Activated naive CD8-positive, alpha-beta T cell treated with anti-CD3 and anti-CD28 coated beads, Interleukin-2, amount 10 ng/mL, durations not matched to agents 7 days and 5 days (primary cell): ENCODE measurements around the gene TUSC2. TPM values are rescaled to one million over a fixed set of nuclear protein-coding genes. Genes with fewer than 3 reads are reported as not detected.
"Not testable (repeated sequence)": the region's sequence is repeated elsewhere in the genome, so short reads cannot be mapped to it uniquely, and the experiment has no call there.

Experiments used
- ATAC-seq: fragments of 150-1000 bp; cut with Tn5 transposase; one replicate; pipeline ENCODE4 v1.10.0; 2021; ENCODE audit warnings: low read depth, moderate library complexity
- POLR2A ChIA-PET: fragments of 350-600 bp; sonication (Branson Sonifier 250); formaldehyde crosslinking; loops from one replicate; lab custom pipeline; 2021; ENCODE audit warnings: antibody characterized with exemption; lab: Charles Lee
- DNase-seq: peaks from one replicate; pipeline ENCODE4 v3.0.0; 2021
- H3K27ac Mint-ChIP-seq: one replicate; pipeline ENCODE4 v1.8.0; 2022; ENCODE audit warnings: mild to moderate bottlenecking, mixed read lengths
- H3K27me3 Mint-ChIP-seq: one replicate; pipeline ENCODE4 v1.8.0; 2022; ENCODE audit warnings: mild to moderate bottlenecking, moderate library complexity, mixed read lengths
- H3K36me3 Mint-ChIP-seq: one replicate; pipeline ENCODE4 v1.8.0; 2021; ENCODE audit warnings: mild to moderate bottlenecking, mixed read lengths
- H3K4me1 Mint-ChIP-seq: one replicate; pipeline ENCODE4 v1.8.0; 2021; ENCODE audit warnings: mixed read lengths
- H3K4me3 Mint-ChIP-seq: one replicate; pipeline ENCODE4 v1.8.0; 2022; ENCODE audit warnings: mild to moderate bottlenecking, moderate library complexity, mixed read lengths
- H3K9me3 Mint-ChIP-seq: one replicate; pipeline ENCODE4 v1.8.0; 2021; ENCODE audit warnings: mixed read lengths
- total RNA-seq, 2 experiments: library from RNA; stranded (reverse); gene quantifications; one replicate each; pipeline ENCODE4 v1.2.3, GENCODE V29; 2021

Gene TUSC2
- total RNA-seq, 2 experiments from 2014 or later = 20.2 to 20.8 TPM

DNA sequence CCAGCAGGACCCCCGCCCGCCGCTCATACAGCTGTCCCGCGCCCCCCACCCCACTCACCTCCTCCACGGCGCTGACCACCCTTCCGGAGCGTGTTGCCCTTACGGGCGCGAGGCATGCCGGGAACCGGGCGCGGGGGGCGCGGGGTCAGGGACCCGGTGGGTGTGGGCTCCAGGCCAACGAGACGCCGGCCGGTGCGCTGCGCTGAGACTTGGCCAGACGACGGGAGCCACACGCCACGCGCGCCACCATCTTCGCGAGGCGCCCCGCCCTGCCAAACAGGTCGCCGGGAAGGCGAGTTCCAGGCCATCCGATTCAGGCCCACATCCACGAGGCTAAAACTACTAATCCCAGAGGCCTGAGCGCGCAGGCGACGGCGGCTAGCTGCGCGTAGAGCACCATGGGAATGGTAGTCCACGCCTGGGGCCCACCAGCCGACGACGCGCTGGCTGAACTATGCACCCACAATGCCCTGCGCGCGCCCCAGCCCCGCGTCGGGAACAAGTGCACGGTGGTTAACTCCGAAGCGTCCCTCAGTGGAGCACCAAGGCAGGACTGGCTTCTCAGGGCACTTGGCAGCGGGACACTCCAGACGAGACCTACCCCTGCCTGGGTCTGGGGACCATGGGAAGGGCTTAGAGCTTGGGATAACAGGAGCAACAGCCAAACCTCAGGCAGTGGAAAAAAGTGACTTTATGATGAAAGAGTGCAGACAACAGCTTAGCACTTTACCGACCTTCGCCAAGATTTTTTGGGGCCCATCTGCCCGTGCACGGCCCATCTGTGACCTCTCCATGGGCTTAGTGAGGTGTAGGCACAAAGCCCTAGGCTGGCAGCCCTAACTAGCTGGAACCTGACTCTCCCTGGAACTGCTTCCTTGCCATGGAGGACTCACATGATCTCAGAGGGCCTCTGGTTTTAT lies 35.6 kb downstream of the TUSC2 start, which contains the start of gene IFRD2:
Gene IFRD2 (minus strand): TSS at position 271 of the 920 bp plus-strand sequence. CDS start 155 bp downstream, at position 116.
- peak; percentile 90 for DNase-seq
- Mint-ChIP-seq H3K27ac (peak within 1 kb of the TSS; percentile 99), H3K4me3 (peak within 1 kb of the TSS; percentile 88), H3K9me3 (no peaks in the 10 kb centered on the region), H3K27me3 (no peaks in the 10 kb centered on the region), H3K36me3 (peaks cover 3% of the 10 kb centered on the region), H3K4me1 (peaks cover 15% of the 10 kb centered on the region)
- POLR2A ChIA-PET = interaction anchor here (0.9 to 2.1 kb wide), 14 partner anchors 11 to 296 kb away, joined by 3 to 19 read pairs (median 4); partner anchors contain the start of genes CYB561D2, LSMEM2, NPRL2 and TUSC2
- peak; percentile 98 for ATAC-seq

- no peak for ATAC-seq
Measured at GRCh38 chr3:50290161-50290641, 37.8 kb downstream of the TUSC2 start.

GRCh38 chr3:50289130-50289529 lies 38.9 kb downstream of the TUSC2 start:
- H3K4me3 Mint-ChIP-seq = no peak overlapping the region

More at GRCh38 chr3:50290161-50290641, 37.8 kb downstream of the TUSC2 start:
- H3K27me3 Mint-ChIP-seq = no peaks in the 10 kb centered on the region
- no peaks in the 10 kb centered on the region for H3K9me3 Mint-ChIP-seq
- no peak overlapping the region for H3K4me3 Mint-ChIP-seq
- H3K4me1 Mint-ChIP-seq = peaks cover 14% of the 10 kb centered on the region
- H3K27ac Mint-ChIP-seq = peak overlapping the region; percentile 42
- H3K36me3 Mint-ChIP-seq = peaks cover 2% of the 10 kb centered on the region
- POLR2A ChIA-PET = no interaction called here
- DNase-seq = no peak

DNA sequence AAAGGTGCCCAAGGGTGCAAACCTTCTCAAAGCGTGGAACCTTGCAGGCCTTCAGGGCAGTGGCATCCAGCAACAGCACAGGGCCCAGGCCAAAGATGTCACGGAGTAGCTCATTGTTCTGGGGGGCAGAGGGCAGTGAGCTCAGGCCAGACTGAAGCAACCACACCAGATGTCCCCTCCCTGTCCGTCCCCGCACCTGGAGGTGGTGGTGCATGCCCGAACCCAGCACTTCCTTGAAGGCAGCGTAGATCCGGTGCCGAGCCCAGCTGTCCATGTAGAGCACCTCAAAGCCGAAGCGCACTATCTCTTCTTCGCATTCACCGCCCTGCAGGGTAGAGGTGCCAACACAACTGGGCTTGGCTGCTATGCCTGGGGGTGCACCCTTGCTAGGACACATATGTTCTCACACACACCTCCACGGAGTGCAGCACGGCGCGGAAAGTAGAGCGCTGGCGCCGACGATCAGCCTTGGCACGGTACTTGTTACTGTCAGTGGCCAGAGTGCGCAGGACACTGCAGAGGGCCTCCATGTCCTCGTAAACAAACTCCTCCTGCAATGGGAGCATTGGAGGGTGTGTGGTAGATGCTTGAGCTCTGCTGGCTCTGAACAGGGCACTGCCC lies 39.5 kb downstream of the TUSC2 start:
- Mint-ChIP-seq H3K4me3 (no peak overlapping the region), H3K4me1 (peaks cover 14% of the 10 kb centered on the region), H3K36me3 (peaks cover 2% of the 10 kb centered on the region), H3K9me3 (no peaks in the 10 kb centered on the region), H3K27ac (no peak overlapping the region), H3K27me3 (no peaks in the 10 kb centered on the region)
- DNase-seq (no peak), ATAC-seq (no peak)
- POLR2A ChIA-PET = no interaction called here

More at GRCh38 chr3:50289130-50289529, 38.9 kb downstream of the TUSC2 start:
- ATAC-seq (no peak), DNase-seq (no peak)
- peaks cover 2% of the 10 kb centered on the region for H3K36me3 Mint-ChIP-seq
- no peaks in the 10 kb centered on the region for H3K27me3 Mint-ChIP-seq
- H3K4me1 Mint-ChIP-seq = peaks cover 14% of the 10 kb centered on the region
- no peak overlapping the region for H3K27ac Mint-ChIP-seq
- POLR2A ChIA-PET = no interaction called here
- H3K9me3 Mint-ChIP-seq = no peaks in the 10 kb centered on the region

- POLR2A ChIA-PET = no interaction called here
- H3K4me1 Mint-ChIP-seq = peaks cover 6% of the 10 kb centered on the region
- ATAC-seq = no peak
- peaks cover 2% of the 10 kb centered on the region for H3K36me3 Mint-ChIP-seq
- no peak overlapping the region for H3K4me3 Mint-ChIP-seq
- no peak overlapping the region for H3K27ac Mint-ChIP-seq
- no peaks in the 10 kb centered on the region for H3K27me3 Mint-ChIP-seq
- no peak for DNase-seq
- H3K9me3 Mint-ChIP-seq = no peaks in the 10 kb centered on the region
Measured at GRCh38 chr3:50287262-50287661, 40.8 kb downstream of the TUSC2 start.

DNA sequence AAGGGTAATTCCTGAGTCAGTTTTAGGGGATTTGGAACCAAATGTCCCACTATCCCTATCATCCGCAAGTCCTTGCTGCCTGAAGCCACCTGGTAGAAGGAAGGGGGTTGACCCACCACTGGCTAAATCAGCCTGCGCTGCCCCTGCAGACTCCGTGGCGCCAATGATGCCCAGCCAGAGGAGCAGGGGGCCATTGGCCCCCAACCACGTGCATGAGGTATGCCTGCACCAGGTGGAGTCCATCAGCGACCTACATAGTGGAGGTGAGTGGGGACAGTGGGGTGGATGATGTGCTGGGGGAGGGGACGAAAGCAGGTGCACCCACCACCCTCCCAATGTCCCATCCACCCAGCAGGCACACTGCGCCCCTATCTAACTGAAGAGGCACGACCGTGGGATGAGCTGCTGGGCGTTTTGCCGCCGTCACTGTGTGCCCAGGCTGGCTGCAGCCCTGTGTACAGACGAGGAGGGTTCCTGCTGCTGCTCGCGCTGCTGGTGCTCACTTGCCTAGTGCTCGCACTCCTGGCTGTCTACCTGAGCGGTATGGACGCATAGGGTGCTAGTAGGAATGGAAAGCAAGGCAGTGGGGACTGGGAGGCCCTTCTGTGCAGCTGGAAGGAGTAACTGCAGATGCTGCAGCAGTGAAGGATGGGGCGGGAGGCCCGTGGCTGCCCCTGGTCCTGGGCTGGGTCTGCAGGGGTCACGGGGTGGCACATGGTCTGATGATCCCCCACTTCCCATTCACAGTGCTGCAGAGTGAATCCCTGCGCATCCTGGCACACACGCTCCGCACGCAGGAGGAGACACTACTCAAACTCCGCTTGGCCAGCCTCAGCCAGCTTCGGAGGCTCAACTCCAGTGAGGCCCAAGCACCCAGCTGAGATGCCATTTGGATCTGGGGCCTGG lies 41.4 kb downstream of the TUSC2 start:
- ATAC-seq (no peak), DNase-seq (no peak)
- Mint-ChIP-seq H3K36me3 (peaks cover 2% of the 10 kb centered on the region), H3K27ac (no peak overlapping the region), H3K27me3 (no peaks in the 10 kb centered on the region), H3K4me3 (no peak overlapping the region), H3K9me3 (no peaks in the 10 kb centered on the region), H3K4me1 (peaks cover 6% of the 10 kb centered on the region)
- POLR2A ChIA-PET = no interaction called here

- H3K4me1 Mint-ChIP-seq, ATAC-seq, DNase-seq, H3K9me3 Mint-ChIP-seq, H3K27me3 Mint-ChIP-seq, H3K27ac Mint-ChIP-seq, H3K36me3 Mint-ChIP-seq, H3K4me3 Mint-ChIP-seq: not testable (repeated sequence)
- POLR2A ChIA-PET = interaction anchor here (0.7 to 1.1 kb wide), 3 partner anchors 13 to 93 kb away, joined by 3 to 4 read pairs (median 3); no protein-coding TSS in a partner anchor
Measured at GRCh38 chr3:50284121-50284520, 43.9 kb downstream of the TUSC2 start.

DNA sequence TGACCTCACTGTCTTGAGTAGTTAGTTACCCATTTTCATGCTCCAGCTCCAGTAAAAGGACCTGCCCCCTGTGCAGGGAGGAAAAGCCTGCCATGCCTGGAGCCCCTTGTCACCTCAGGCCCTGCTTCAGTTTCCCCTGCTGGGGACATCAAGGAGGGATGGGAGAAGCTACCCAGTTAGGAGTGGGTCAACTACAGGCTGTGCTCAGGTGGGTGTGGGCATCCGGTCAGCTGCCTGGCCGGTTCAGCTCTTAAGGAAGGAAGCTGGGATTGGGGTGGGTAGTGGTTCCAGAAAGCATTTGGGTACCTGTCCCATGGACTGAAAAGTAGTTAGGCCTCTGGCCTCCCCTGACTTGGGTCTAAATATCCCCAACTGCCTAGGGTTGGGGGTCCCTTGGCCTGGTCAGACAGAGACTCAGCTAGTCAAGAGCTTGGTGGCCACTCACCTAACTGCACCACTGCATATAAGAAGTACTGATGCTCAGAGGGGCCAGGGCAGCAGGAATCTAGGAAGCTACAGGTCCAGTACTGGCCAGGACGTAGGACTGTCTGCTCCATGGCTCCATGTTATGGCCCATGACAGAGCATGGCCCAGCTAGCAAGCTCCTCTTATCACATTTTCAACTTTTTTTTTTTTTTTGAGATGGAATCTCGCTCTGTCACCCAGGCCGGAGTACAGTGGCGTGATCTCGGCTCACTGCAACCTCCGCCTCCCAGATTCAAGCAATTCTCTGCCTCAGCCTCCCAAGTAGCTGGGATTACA lies 48.6 kb downstream of the TUSC2 start:
- Mint-ChIP-seq H3K4me1 (peaks cover 10% of the 10 kb centered on the region), H3K36me3 (no peaks in the 10 kb centered on the region), H3K4me3 (no peak overlapping the region), H3K27me3 (peaks cover 31% of the 10 kb centered on the region), H3K9me3 (no peaks in the 10 kb centered on the region), H3K27ac (no peak overlapping the region)
- POLR2A ChIA-PET = interaction anchor here (0.7 to 1.8 kb wide), 2 partner anchors 13 to 96 kb away, joined by 4 to 5 read pairs; partner anchors contain the start of gene IFRD2
- DNase-seq = no peak
- ATAC-seq = no peak

- DNase-seq = no peak
- Mint-ChIP-seq H3K9me3 (no peaks in the 10 kb centered on the region), H3K4me3 (no peak within 1 kb of the TSS), H3K27me3 (peaks cover 36% of the 10 kb centered on the region), H3K4me1 (peaks cover 14% of the 10 kb centered on the region), H3K27ac (no peak within 1 kb of the TSS), H3K36me3 (no peaks in the 10 kb centered on the region)
- POLR2A ChIA-PET = interaction anchor here (1.8 kb wide), 1 partner anchor 13 kb away, joined by 5 read pairs; the partner anchor contains the start of gene IFRD2
- ATAC-seq = no peak
Measured at GRCh38 chr3:50278880-50279224, 49.2 kb downstream of the TUSC2 start, which contains the start of gene LSMEM2. Gene LSMEM2 (plus strand): TSS chr3:50279087. CDS start chr3:50279114, 27 bp downstream.

GRCh38 chr3:50278123-50278879 lies 49.7 kb downstream of the TUSC2 start:
- no peaks in the 10 kb centered on the region for H3K36me3 Mint-ChIP-seq
- peaks cover 36% of the 10 kb centered on the region for H3K27me3 Mint-ChIP-seq
- ATAC-seq (no peak), DNase-seq (no peak)
- H3K4me3 Mint-ChIP-seq = no peak overlapping the region
- peaks cover 14% of the 10 kb centered on the region for H3K4me1 Mint-ChIP-seq
- H3K9me3 Mint-ChIP-seq = no peaks in the 10 kb centered on the region
- no peak overlapping the region for H3K27ac Mint-ChIP-seq
- POLR2A ChIA-PET = interaction anchor here (1.8 kb wide), 1 partner anchor 14 kb away, joined by 5 read pairs; the partner anchor contains the start of gene IFRD2

DNA sequence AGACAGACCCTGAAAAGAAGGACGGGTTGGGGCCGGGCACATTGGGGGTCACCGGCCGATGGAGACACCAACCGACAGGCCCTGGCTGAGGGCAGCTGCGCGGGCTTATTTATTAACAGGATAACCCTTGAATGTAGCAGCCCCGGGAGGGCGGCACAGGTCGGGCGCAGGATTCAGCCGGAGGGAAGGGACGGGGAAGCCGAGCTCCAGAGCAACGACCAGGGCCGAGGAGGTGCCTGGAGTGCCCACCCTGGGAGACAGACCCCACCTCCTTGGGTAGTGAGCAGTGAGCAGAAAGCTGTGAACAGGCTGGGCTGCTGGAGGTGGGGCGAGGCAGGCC lies 51.3 kb downstream of the TUSC2 start:
- Mint-ChIP-seq H3K27ac (no peak overlapping the region), H3K36me3 (no peaks in the 10 kb centered on the region), H3K4me3 (no peak overlapping the region), H3K9me3 (no peaks in the 10 kb centered on the region), H3K27me3 (peaks cover 40% of the 10 kb centered on the region), H3K4me1 (peaks cover 22% of the 10 kb centered on the region)
- ATAC-seq (no peak), DNase-seq (no peak)
- POLR2A ChIA-PET = interaction anchor here (0.6 to 0.7 kb wide), 4 partner anchors 15 to 1246 kb away, joined by 3 read pairs; partner anchors contain the start of genes HYAL3 and NAA80
